HL-60 (cell line): Measurements from ENCODE around the gene ZMYND8.

Experiments
- DNase-seq, 2 experiments: peaks; one replicate each; pipeline ENCODE4 v3.0.0-alpha.2; 2010 to 2020; ENCODE audit warnings: low read depth in 1 of 2, low spot score in 1 of 2
- H3K27ac ChIP-seq: fragments of 250-450 bp; sonication (Bioruptor Pico); replicated peaks from 2 replicates; pipeline ENCODE4 v1.5.1; 2020; ENCODE audit warnings: mild to moderate bottlenecking, moderate library complexity
- H3K27me3 ChIP-seq: fragments of 250-450 bp; sonication (Bioruptor Pico); 2 replicates; pipeline ENCODE4 v1.5.1; 2021; ENCODE audit warnings: mild to moderate bottlenecking, moderate library complexity; ENCODE audit not compliant: insufficient read depth, poor library complexity, severe bottlenecking
- H3K4me3 ChIP-seq: replicated peaks from 2 replicates; pipeline ENCODE4 v1.5.1; 2011; ENCODE audit warnings: mild to moderate bottlenecking, control low read depth, low read length; ENCODE audit not compliant: insufficient read depth
- CTCF ChIP-seq: IDR thresholded peaks from one replicate; pipeline ENCODE4 v1.5.1; 2011; ENCODE audit warnings: low read length, control low read depth, inconsistent platforms; ENCODE audit not compliant: insufficient read depth
- GABPA ChIP-seq: IDR thresholded peaks from 2 replicates; pipeline ENCODE4 v1.6.1; 2012; ENCODE audit warnings: low read depth
- POLR2AphosphoS5 ChIP-seq: IDR thresholded peaks from 2 replicates; pipeline ENCODE4 v1.6.1; 2012; ENCODE audit warnings: low read depth
- REST ChIP-seq: IDR thresholded peaks from 2 replicates; pipeline ENCODE4 v1.6.1; 2012; ENCODE audit warnings: low read depth; ENCODE audit not compliant: insufficient replicate concordance
- SPI1 ChIP-seq: IDR thresholded peaks from 2 replicates; pipeline ENCODE4 v1.6.1; 2012; ENCODE audit warnings: low read depth, mild to moderate bottlenecking, borderline replicate concordance
- long read RNA-seq: library from polyadenylated mRNA; unstranded; transcript quantifications from one replicate; pipeline ENCODE4 v2.0.0, GENCODE V29; 2020

Gene ZMYND8
- long read RNA-seq, full-length matches to known transcripts, result 40 of 141 reads
- long read RNA-seq, partial matches to known transcripts, result 25 of 141 reads
- long read RNA-seq, other reads (novel, unspliced or antisense), result 76 of 141 reads

GRCh38 chr20:47356526-47357295 is at the start of gene ZMYND8:
Gene ZMYND8 (minus strand): TSS chr20:47356699. CDS start chr20:47356670, 29 bp downstream.
- peak within 1 kb of the TSS; percentile 37 for H3K4me3 ChIP-seq
- no peaks in the 10 kb centered on the region for H3K27me3 ChIP-seq
- peak; percentile 86 to 95 for DNase-seq
- H3K27ac ChIP-seq, result peak within 1 kb of the TSS; percentile 100
- TF ChIP-seq POLR2AphosphoS5, result no peak
- 0 out of 2 replicates have a peak, but pooled peaks have one; percentile 19 for TF ChIP-seq SPI1

- TF ChIP-seq SPI1 (no peak), CTCF (no peak), POLR2AphosphoS5 (no peak), REST (no peak), GABPA (no peak)
- H3K27me3 ChIP-seq, result no peaks in the 10 kb centered on the region
- no peak overlapping the region for H3K4me3 ChIP-seq
- DNase-seq, result no peak
- H3K27ac ChIP-seq, result no peak overlapping the region
Measured at GRCh38 chr20:47405775-47406325, 49.4 kb upstream of the ZMYND8 start.

GRCh38 chr20:47400685-47401084 is 44.2 kb upstream of the ZMYND8 start:
- no peak for TF ChIP-seq POLR2AphosphoS5
- no peak for TF ChIP-seq SPI1
- TF ChIP-seq CTCF, result no peak
- TF ChIP-seq REST, result no peak
- TF ChIP-seq GABPA, result no peak
- Histone ChIP-seq H3K4me3 (no peak overlapping the region), H3K27ac (no peak overlapping the region), H3K27me3 (no peaks in the 10 kb centered on the region)
- no peak for DNase-seq

- Histone ChIP-seq H3K27me3 (no peaks in the 10 kb centered on the region), H3K4me3 (no peak overlapping the region), H3K27ac (no peak overlapping the region)
- TF ChIP-seq GABPA, result no peak
- TF ChIP-seq CTCF, result no peak
- no peak for TF ChIP-seq POLR2AphosphoS5
- no peak for TF ChIP-seq REST
- no peak for DNase-seq
Measured at GRCh38 chr20:47397652-47398301, 41.3 kb upstream of the ZMYND8 start.
